NAMALWA (cell line): ENCODE data around the gene CNDP2.
A peak's percentile ranks its signal among the peaks of the same experiment; 100 is the strongest.

Experiments
- DNase-seq: peaks from one replicate; pipeline ENCODE4 v3.0.0-alpha.2; 2015; ENCODE audit warnings: low spot score

Gene CNDP2

GRCh38 chr18:74473976-74474640 lies 22.1 kb upstream of the CNDP2 start:
- no peak for DNase-seq

GRCh38 chr18:74476140-74476539 lies 20.0 kb upstream of the CNDP2 start:
- DNase-seq: peak; percentile 5

- DNase-seq: no peak
These were observed 18.4 kb upstream of the CNDP2 start for GRCh38 chr18:74477771-74478170.

- no peak for DNase-seq
These were observed 17.8 kb upstream of the CNDP2 start for GRCh38 chr18:74478316-74478715.

GRCh38 chr18:74478880-74479279 lies 17.3 kb upstream of the CNDP2 start:
- DNase-seq: no peak

- no peak for DNase-seq
These were observed 16.5 kb upstream of the CNDP2 start for GRCh38 chr18:74479486-74480148.

- no peak for DNase-seq
These were observed 16.0 kb upstream of the CNDP2 start for GRCh38 chr18:74480149-74480651.

GRCh38 chr18:74482697-74483096 lies 13.5 kb upstream of the CNDP2 start:
- DNase-seq: no peak

GRCh38 chr18:74486119-74486849 lies 9.9 kb upstream of the CNDP2 start:
- no peak for DNase-seq

- DNase-seq: no peak
These were observed 7.8 kb upstream of the CNDP2 start for GRCh38 chr18:74488354-74488753.

- no peak for DNase-seq
These were observed 7.3 kb upstream of the CNDP2 start for GRCh38 chr18:74488864-74489263.

- DNase-seq: no peak
These were observed 6.5 kb upstream of the CNDP2 start for GRCh38 chr18:74489676-74490075.

- DNase-seq: no peak
These were observed 3.9 kb upstream of the CNDP2 start for GRCh38 chr18:74492259-74492658.

- DNase-seq: peak; percentile 84
These were observed 2.5 kb upstream of the CNDP2 start for GRCh38 chr18:74493689-74494088.

- DNase-seq: no peak
These were observed 1.6 kb upstream of the CNDP2 start for GRCh38 chr18:74494514-74494913.

GRCh38 chr18:74496508-74497323 lies 553 bp downstream of the CNDP2 start:
- DNase-seq: peak; percentile 64

GRCh38 chr18:74497324-74497676 lies 1.1 kb downstream of the CNDP2 start:
- DNase-seq: peak; percentile 60

- peak; percentile 36 for DNase-seq
These were observed 1.6 kb downstream of the CNDP2 start for GRCh38 chr18:74497778-74498177.

GRCh38 chr18:74498712-74499627 lies 2.8 kb downstream of the CNDP2 start:
- peak; percentile 83 for DNase-seq

GRCh38 chr18:74499633-74500032 lies 3.5 kb downstream of the CNDP2 start:
- peak; percentile 78 for DNase-seq

GRCh38 chr18:74500372-74500771 lies 4.2 kb downstream of the CNDP2 start:
- peak; percentile 34 for DNase-seq
